Breast epithelium (tissue), 4 donors: Measurements from ENCODE around the gene PTPRO. TPM values are rescaled to one million over a fixed set of nuclear protein-coding genes. Genes with fewer than 3 reads are reported as not detected.

Source experiments
- DNase-seq, 2 donors: peaks; one replicate each; pipeline ENCODE4 v3.0.0-alpha.2; 2019; ENCODE audit warnings: low spot score in 2 of 2
- H3K27ac ChIP-seq, 2 donors: fragments of 200-600 bp; sonication (generic) in 1 of 2; one replicate each; pipeline ENCODE4 v1.5.1; 2016 to 2019; ENCODE audit warnings: mild to moderate bottlenecking in 1 of 2
- H3K27me3 ChIP-seq, 2 donors: fragments of 200-600 bp; sonication (generic) in 1 of 2; one replicate each; pipeline versions ENCODE4 v1.5.1 to v1.6.0; 2017 to 2019; ENCODE audit warnings: control low read depth in 1 of 2, mild to moderate bottlenecking in 1 of 2
- H3K36me3 ChIP-seq: fragments of 200-600 bp; one replicate; pipeline ENCODE4 v1.5.1; 2019
- H3K4me1 ChIP-seq, 2 donors: fragments of 200-600 bp; sonication (generic); one replicate each; pipeline ENCODE4 v1.5.1; 2016 to 2019; ENCODE audit warnings: control low read depth in 1 of 2
- H3K4me3 ChIP-seq, 3 donors: fragments of 200-600 bp; sonication (generic); 1 replicate in 2 of 3; 2 replicates in 1 of 3; pipeline ENCODE4 v1.5.1; 2016 to 2019; ENCODE audit warnings: mild to moderate bottlenecking in 3 of 3, moderate library complexity in 2 of 3
- H3K9me3 ChIP-seq, 2 donors: fragments of 200-600 bp; sonication (generic) in 1 of 2; one replicate each; pipeline ENCODE4 v1.5.1; 2016 to 2019; ENCODE audit warnings: control low read depth in 1 of 2
- POLR2A ChIP-seq: fragments of 450-650 bp; IDR thresholded peaks from one replicate; pipeline ENCODE4 v1.6.1; 2016; ENCODE audit warnings: antibody characterized with exemption, mild to moderate bottlenecking, moderate library complexity
- POLR2AphosphoS5 ChIP-seq, 3 donors: sonication (generic); formaldehyde crosslinking; IDR thresholded peaks; one replicate each; pipeline ENCODE4 v1.6.1; 2017; ENCODE audit warnings: antibody characterized with exemption in 3 of 3
- intact Hi-C: fragments of 100-400 bp; cut with DNase I; formaldehyde crosslinking; loops from one replicate; pipeline ENCODE4 v1.15.1; 2023; ENCODE audit warnings: low total_unique reads
- total RNA-seq, 3 donors: library from RNA; depleted of rRNA; stranded (reverse); fragments of >200 nt; gene quantifications; one replicate each; pipeline ENCODE4 v1.1.0, GENCODE V29; 2016
- TF ChIP-seq, protein P1 (sequence below), 3 donors: fragments of 450-650 bp; IDR thresholded peaks; one replicate each; pipeline ENCODE4 v1.5.1; 2016 to 2017; ENCODE audit warnings: antibody characterized with exemption in 3 of 3, mild to moderate bottlenecking in 3 of 3, moderate library complexity in 3 of 3

The PTPRO gene
- total RNA-seq, 3 donors from 2014 or later, result 1.3 to 5.3 (median 2.5) TPM

- no peak for DNase-seq
- Histone ChIP-seq H3K27me3 (no peaks in the 10 kb centered on the region), H3K4me1 (no peaks in the 10 kb centered on the region), H3K27ac (no peak overlapping the region), H3K36me3 (no peaks in the 10 kb centered on the region), H3K9me3 (no peaks in the 10 kb centered on the region), H3K4me3 (no peak overlapping the region)
- intact Hi-C loops, result no loop called here
- TF ChIP-seq POLR2AphosphoS5 (IDR thresholded peaks at IDR 0.05) (no peak), POLR2A (no peak)
These were observed 70.7 kb downstream of the PTPRO start for GRCh38 chr12:15393037-15393436.

DNA sequence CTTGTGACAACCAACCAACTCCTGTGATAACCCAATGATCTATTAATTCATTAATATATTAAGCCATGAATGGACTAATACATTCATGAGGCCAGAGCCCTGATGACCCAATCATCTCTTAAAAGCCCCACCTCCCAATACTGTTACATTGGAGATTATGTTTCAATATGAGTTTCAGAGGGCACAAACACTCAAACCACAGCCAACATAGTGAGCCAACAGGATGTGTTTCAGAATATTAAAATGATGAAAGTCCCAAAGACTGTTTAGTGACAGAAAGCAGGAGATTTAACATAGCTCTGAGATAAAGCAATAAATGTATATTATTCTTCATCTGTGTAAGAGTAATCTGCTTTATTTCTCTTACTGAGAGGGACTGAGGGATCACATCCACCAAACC is 71.7 kb downstream of the PTPRO start:
- H3K4me1 ChIP-seq, result no peaks in the 10 kb centered on the region
- H3K27ac ChIP-seq, result no peak overlapping the region
- intact Hi-C loops, result no loop called here
- no peaks in the 10 kb centered on the region for H3K9me3 ChIP-seq
- TF ChIP-seq POLR2A (no peak), POLR2AphosphoS5 (IDR thresholded peaks at IDR 0.05) (no peak)
- TF ChIP-seq, protein P1, sequence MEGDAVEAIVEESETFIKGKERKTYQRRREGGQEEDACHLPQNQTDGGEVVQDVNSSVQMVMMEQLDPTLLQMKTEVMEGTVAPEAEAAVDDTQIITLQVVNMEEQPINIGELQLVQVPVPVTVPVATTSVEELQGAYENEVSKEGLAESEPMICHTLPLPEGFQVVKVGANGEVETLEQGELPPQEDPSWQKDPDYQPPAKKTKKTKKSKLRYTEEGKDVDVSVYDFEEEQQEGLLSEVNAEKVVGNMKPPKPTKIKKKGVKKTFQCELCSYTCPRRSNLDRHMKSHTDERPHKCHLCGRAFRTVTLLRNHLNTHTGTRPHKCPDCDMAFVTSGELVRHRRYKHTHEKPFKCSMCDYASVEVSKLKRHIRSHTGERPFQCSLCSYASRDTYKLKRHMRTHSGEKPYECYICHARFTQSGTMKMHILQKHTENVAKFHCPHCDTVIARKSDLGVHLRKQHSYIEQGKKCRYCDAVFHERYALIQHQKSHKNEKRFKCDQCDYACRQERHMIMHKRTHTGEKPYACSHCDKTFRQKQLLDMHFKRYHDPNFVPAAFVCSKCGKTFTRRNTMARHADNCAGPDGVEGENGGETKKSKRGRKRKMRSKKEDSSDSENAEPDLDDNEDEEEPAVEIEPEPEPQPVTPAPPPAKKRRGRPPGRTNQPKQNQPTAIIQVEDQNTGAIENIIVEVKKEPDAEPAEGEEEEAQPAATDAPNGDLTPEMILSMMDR (IDR thresholded peaks at IDR 0.05), result no peak
- H3K36me3 ChIP-seq, result no peaks in the 10 kb centered on the region
- H3K27me3 ChIP-seq, result no peaks in the 10 kb centered on the region
- no peak for DNase-seq
- H3K4me3 ChIP-seq, result no peak overlapping the region

- intact Hi-C loops, result no loop called here
- Histone ChIP-seq H3K4me3 (no peak overlapping the region), H3K27ac (no peak overlapping the region), H3K9me3 (no peaks in the 10 kb centered on the region), H3K36me3 (no peaks in the 10 kb centered on the region), H3K27me3 (no peaks in the 10 kb centered on the region), H3K4me1 (no peaks in the 10 kb centered on the region)
- no peak for DNase-seq
- TF ChIP-seq, protein P1 (IDR thresholded peaks at IDR 0.05), result no peak
- no peak for TF ChIP-seq POLR2A
These were observed 82.2 kb downstream of the PTPRO start for GRCh38 chr12:15404485-15404884.

DNA sequence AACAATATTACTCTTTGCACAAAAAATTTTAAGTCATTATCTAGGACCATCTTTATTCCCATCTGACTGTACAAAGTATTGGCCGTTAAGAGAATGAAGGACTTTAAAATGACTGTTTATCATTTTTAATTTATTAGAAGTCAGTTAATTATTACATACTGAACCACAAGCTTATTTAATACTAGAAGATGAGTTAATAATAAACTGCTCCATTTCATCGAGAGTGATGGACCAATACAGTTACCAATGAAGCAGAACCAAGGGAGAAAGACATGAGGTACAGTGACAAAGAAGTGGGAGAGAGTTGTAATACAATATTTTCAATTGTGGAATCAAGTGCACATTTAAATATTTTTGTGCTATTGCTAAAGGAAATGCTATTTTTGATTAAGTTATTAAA is 83.3 kb downstream of the PTPRO start:
- Histone ChIP-seq H3K27ac (no peak overlapping the region), H3K4me3 (no peak overlapping the region), H3K27me3 (no peaks in the 10 kb centered on the region), H3K4me1 (no peaks in the 10 kb centered on the region), H3K36me3 (no peaks in the 10 kb centered on the region), H3K9me3 (no peaks in the 10 kb centered on the region)
- no peak for DNase-seq
- intact Hi-C loops, result no loop called here
- TF ChIP-seq POLR2A (no peak), POLR2AphosphoS5 (IDR thresholded peaks at IDR 0.05) (no peak)
- TF ChIP-seq, protein P1 (IDR thresholded peaks at IDR 0.05), result no peak

- H3K27ac ChIP-seq, result no peak overlapping the region
- no peak for DNase-seq
- no peaks in the 10 kb centered on the region for H3K36me3 ChIP-seq
- H3K4me3 ChIP-seq, result no peak overlapping the region
- intact Hi-C loops, result no loop called here
- H3K27me3 ChIP-seq, result no peaks in the 10 kb centered on the region
- H3K9me3 ChIP-seq, result no peaks in the 10 kb centered on the region
- H3K4me1 ChIP-seq, result no peaks in the 10 kb centered on the region
- no peak for TF ChIP-seq POLR2AphosphoS5 (IDR thresholded peaks at IDR 0.05)
- TF ChIP-seq, protein P1 (IDR thresholded peaks at IDR 0.05), result no peak
- no peak for TF ChIP-seq POLR2A
These were observed 84.7 kb downstream of the PTPRO start for GRCh38 chr12:15407025-15407424.

GRCh38 chr12:15411842-15412241 is 89.5 kb downstream of the PTPRO start:
- intact Hi-C loops, result no loop called here
- H3K27ac ChIP-seq, result no peak overlapping the region

More at GRCh38 chr12:15411842-15412241, 89.5 kb downstream of the PTPRO start:
- TF ChIP-seq, protein P1 (IDR thresholded peaks at IDR 0.05), result no peak
- TF ChIP-seq POLR2AphosphoS5 (IDR thresholded peaks at IDR 0.05), result no peak
- TF ChIP-seq POLR2A, result no peak
- DNase-seq, result no peak
- no peak overlapping the region for H3K4me3 ChIP-seq
- H3K27me3 ChIP-seq, result no peaks in the 10 kb centered on the region
- no peaks in the 10 kb centered on the region for H3K36me3 ChIP-seq
- H3K4me1 ChIP-seq, result no peaks in the 10 kb centered on the region
- no peaks in the 10 kb centered on the region for H3K9me3 ChIP-seq
